Liver (tissue), 2 donors: ENCODE measurements around the gene EDN1.

Experiments
- YY1 ChIP-seq: IDR thresholded peaks from 2 replicates; pipeline ENCODE4 v1.6.1; 2016; ENCODE audit warnings: antibody characterized with exemption, mild to moderate bottlenecking
- TF ChIP-seq, protein P1 (sequence below): fragments of 150-350 bp; IDR thresholded peaks from 2 replicates; pipeline ENCODE4 v1.5.1; 2017; ENCODE audit warnings: improper control_type of control experiment, low read depth, low read length; ENCODE audit not compliant: missing input control
- donor health status: healthy.

DNA sequence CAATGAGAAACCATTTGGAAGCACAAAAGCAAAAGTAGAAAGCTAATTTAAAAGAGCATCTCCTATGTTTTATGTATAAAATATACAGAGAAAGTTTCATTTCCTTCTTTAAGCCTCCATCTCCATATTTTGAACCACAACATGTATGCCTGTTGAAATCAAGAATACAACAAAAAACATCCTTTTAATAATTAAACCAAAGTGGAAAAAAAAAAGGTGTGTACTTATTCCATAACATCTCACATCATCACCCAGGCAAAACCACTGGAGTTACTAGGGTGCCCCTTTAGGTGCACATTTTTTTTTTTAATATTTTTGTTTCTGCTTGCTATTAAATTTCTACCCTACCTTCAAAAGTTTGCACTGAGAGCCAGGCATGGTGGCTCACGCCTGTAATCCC lies 43.0 kb downstream of the EDN1 start:
- no peak for TF ChIP-seq YY1
- TF ChIP-seq, protein P1, sequence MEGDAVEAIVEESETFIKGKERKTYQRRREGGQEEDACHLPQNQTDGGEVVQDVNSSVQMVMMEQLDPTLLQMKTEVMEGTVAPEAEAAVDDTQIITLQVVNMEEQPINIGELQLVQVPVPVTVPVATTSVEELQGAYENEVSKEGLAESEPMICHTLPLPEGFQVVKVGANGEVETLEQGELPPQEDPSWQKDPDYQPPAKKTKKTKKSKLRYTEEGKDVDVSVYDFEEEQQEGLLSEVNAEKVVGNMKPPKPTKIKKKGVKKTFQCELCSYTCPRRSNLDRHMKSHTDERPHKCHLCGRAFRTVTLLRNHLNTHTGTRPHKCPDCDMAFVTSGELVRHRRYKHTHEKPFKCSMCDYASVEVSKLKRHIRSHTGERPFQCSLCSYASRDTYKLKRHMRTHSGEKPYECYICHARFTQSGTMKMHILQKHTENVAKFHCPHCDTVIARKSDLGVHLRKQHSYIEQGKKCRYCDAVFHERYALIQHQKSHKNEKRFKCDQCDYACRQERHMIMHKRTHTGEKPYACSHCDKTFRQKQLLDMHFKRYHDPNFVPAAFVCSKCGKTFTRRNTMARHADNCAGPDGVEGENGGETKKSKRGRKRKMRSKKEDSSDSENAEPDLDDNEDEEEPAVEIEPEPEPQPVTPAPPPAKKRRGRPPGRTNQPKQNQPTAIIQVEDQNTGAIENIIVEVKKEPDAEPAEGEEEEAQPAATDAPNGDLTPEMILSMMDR, result no peak
